HG03060 (cell line): Measurements from ENCODE around the gene RS1.
A peak's percentile ranks its signal among the peaks of the same experiment; 100 is the strongest.

Experiments used
- ATAC-seq: cut with Tn5 transposase; IDR thresholded peaks from one replicate; pipeline ENCODE4 v1.9.1; 2021; ENCODE audit warnings: low read depth, moderate number of reproducible peaks; ENCODE audit not compliant: unreplicated experiment

The RS1 gene

DNA sequence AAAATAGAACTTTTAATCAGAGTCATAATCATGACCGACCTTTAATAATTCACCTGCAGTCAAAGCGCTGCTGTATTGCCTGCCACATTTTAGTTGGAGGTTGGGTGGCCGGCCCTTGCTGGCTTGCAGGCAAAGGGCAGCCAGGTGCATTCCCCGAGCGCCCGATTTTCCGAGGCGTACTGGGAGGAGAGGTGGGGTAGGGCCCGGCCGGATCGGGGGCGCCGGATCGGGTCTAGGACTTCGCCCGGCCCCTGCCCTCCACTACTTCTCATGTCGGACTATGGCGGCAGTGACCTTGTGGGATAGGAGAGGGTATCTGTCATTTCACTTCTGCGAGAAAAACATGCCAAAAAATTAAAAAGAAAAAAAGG lies 2.5 kb upstream of the RS1 start:
- peak; percentile 16 for ATAC-seq

GRCh38 chrX:18668071-18668835 lies 3.7 kb downstream of the RS1 start:
- no peak for ATAC-seq

- ATAC-seq, result no peak
Measured at GRCh38 chrX:18666614-18667013, 5.3 kb downstream of the RS1 start.

DNA sequence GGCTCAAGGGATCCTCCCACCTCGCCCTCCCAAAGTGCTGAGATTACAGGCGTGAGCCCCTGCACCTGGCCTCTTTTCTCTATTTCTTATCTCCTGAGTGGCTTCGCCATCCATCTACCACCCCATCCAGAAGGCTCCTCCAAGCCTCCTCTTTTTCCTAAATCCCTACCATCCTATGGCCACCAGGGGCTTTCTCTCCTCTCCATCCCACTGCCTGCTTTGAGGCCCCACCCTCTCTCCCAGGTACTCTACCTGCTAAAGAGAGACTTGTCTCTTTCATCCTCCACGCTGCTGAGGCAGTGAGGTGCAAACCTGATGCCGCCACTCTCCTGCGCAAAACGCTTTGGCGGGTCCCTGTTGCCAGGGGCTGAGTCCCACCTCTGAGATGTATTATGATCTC lies 7.0 kb downstream of the RS1 start:
- no peak for ATAC-seq

DNA sequence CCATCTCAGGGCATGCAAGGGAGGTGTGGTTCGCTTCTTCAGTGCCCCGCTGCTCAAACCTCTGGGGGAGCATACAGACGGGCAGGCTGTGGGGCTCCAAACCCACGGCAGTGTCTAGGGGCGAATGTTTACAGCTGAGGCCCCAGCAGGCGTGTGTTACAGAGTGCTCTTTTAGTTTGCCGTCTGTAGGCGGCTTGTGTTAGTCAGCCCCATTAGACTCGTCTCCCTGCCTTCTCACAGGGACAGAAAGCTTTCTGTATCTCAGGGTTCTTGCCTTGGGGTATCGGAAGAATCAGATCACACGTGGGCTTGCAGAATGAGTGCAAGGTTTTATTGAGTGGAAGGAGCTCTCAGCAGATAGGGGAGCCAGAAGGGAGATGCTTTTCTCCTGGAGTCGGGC lies 10.6 kb downstream of the RS1 start:
- no peak for ATAC-seq

DNA sequence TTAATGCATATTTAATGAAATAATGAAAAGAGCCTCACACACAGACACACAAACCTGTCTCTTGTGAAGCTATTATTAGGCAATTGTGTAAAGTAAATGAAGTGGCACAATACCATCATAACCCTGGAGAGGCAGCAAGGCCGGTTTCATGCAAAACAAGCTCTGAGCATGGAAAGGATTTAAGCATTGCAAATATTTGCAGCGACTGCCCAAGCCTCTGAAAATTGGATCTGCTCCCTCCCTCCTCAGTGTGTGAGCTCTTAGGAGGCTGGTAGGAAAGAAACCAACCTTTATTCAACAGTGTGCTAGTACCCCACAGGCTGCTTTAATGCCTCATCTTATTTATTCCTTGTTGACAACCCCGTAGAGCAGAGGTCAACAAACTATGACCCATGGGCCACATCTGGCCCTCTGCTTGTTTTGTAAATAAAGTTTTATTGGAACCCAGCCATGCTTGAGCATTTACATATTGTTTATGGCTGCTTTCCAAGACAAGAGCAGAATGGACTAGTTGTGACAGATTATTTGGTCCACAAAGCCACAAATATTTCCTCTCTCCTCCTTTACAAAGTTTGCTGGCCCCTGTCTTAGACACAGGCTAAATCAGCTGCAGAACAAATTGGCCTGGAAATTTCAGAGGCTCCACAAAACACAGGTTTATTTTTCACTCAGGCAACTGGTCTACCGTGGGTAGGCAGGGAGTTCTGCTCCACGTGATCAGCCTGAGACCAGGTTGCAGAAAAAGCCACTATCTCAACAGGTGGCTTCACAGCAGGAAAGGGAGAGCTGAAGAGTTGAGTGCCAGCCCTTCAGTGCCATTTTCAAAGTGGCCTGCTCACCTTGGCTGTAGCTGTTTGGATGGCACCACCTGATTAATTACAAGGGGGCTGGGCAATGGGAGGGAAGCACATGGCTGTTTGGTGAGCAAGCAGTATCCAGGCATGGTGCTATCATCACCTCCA lies 16.8 kb downstream of the RS1 start:
- no peak for ATAC-seq

GRCh38 chrX:18652636-18653035 lies 19.3 kb downstream of the RS1 start:
- no peak for ATAC-seq

DNA sequence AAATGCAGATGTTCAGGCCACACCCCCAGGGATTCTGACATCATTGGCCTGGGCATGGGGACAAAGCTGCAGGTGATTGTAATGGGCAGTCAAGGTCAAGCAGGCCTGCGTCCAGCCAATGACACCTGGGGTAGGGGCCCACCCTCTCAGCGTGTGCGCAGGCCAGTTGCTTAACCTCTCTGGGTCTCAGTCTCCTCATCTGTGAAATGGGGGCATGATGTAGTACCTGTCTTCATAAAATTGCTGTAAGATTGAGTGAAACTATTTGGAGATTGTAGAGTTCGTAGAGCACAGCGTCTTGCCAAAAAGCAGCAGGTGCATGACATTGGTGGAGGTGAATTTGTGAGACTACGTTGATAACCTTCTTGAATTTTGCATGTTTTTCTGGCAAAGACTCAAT lies 21.2 kb downstream of the RS1 start:
- no peak for ATAC-seq

DNA sequence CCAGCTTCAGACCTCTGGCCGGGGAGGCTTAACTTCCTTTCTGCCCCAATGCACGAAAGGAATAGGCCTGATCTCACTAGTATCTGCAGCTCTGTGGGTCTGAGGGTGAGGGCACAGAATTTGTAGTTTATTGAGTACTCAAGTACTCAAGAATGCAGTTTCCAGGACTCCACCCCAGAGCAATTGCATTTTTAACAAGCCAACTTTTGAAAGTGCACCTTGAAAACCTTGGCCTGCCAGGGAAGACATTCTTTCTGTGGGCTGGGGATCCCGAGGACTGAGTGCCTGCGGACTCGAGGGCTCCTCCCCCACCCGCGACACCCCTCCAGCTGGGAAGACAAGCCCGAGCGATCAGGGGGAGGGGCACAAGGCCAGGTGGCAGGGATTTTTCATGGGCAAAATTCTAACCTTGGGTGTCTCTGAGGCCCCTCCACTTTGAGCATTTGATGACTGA lies 22.4 kb downstream of the RS1 start:
- no peak for ATAC-seq

- no peak for ATAC-seq
Measured at GRCh38 chrX:18647621-18648020, 24.3 kb downstream of the RS1 start.

DNA sequence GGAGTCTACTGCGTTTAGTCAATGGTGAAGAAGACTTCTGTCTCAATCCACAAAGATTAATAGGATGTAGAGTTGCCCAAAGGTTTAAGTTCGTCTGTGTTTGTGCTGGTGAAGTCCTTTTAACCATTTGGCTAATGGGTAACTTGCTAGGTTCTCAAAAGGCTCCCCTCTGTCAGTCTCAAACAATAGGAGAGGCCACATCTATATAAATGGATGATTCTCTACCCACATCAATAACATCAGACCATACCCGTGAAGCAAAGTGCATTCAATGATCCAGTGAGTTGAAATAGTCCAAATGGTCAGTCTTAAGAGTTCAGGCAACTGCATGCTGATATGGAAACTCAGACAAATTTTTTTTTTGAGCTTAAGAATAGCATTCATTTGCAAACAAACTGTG lies 28.1 kb downstream of the RS1 start:
- ATAC-seq, result no peak

GRCh38 chrX:18643243-18643642 lies 28.7 kb downstream of the RS1 start:
- ATAC-seq, result no peak

- no peak for ATAC-seq
Measured at GRCh38 chrX:18640686-18641085, 31.2 kb downstream of the RS1 start.

DNA sequence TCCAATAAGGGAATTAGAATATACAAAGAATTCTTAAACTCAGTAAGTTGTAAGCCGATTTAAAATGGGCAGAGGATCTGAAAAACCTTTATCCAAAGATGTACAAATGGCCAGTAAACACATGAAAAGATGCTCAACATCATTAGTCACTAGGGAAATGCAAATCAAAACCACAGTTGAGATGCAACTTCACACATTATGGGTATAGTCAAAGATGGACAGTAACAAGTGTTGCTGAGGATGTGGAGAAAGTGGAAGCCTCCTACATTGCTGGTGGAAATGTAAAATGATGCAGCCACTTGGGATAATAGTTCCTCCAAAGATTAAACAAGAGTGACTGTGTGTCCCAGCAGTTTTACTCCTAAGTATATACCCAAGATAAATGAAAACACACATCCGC lies 32.6 kb downstream of the RS1 start:
- ATAC-seq, result no peak

- ATAC-seq, result no peak
Measured at GRCh38 chrX:18638398-18638797, 33.5 kb downstream of the RS1 start.

DNA sequence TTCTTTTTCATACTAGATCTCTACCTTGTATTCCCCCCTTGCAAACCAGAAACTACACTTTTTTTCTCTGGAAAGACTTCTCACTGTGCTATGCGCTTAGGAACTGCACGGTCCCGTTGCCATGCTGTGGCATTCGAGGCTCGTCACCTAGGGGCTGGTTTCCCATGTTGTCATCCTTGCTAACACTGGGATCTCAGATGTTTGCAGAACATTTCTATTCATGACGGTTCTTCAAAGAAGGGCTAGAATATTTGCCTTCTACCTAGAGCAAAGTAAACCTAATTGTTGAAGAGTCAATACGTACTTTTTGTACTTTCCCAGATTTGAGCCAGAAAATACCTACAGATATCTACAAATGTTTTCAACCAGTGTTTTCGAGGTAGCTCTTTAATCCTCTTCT lies 41.0 kb downstream of the RS1 start:
- ATAC-seq, result no peak

- no peak for ATAC-seq
Measured at GRCh38 chrX:18624599-18624998, 47.3 kb downstream of the RS1 start.

DNA sequence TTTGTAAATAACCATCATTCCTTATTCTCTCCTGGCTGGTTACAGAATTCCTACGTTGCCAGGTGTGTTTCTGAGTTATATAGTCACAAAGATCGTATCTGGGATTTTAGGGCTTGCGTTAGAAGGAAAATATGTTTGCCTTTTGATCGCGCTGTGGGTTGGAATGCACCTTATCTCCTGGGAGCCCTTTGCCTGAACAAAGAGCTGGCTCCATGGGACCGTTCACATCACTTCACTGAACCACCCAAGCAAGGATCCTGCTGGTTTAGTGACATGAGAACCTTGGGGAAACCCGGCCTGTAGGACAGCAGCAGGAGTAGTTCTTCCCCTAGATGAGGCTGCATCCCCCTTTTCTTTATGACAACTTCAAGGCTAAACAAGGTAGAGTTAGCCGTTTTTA lies 51.6 kb downstream of the RS1 start:
- ATAC-seq, result no peak

DNA sequence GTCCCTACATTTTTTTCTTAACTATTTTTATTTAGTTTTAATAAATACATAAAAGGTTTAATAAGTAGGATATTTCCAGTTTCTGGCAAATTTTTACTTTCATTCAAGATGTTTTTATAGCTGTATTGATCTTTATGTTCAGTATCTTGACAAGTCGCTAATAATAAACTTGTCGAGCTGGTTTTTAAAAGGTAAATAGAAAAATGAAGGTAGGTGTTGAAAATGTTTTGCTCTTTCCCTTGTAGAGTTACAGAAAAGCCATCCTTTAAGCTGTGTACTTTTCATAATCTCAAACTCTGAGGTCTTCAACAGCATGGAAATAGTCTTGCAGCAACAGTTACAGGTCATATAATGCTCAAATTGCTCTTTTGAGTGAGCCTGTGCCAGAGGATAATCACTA lies 52.6 kb downstream of the RS1 start:
- no peak for ATAC-seq

- no peak for ATAC-seq
Measured at GRCh38 chrX:18617407-18617750, 54.5 kb downstream of the RS1 start.

GRCh38 chrX:18616688-18617406 lies 55.1 kb downstream of the RS1 start:
- ATAC-seq, result no peak
